ENCODE measurements around the gene EFNA2. TPM values are rescaled to one million over a fixed set of nuclear protein-coding genes. Genes with fewer than 3 reads are reported as not detected.

The EFNA2 gene
- total RNA-seq, 1 experiment from 2014 or later = 14.3 TPM

DNA sequence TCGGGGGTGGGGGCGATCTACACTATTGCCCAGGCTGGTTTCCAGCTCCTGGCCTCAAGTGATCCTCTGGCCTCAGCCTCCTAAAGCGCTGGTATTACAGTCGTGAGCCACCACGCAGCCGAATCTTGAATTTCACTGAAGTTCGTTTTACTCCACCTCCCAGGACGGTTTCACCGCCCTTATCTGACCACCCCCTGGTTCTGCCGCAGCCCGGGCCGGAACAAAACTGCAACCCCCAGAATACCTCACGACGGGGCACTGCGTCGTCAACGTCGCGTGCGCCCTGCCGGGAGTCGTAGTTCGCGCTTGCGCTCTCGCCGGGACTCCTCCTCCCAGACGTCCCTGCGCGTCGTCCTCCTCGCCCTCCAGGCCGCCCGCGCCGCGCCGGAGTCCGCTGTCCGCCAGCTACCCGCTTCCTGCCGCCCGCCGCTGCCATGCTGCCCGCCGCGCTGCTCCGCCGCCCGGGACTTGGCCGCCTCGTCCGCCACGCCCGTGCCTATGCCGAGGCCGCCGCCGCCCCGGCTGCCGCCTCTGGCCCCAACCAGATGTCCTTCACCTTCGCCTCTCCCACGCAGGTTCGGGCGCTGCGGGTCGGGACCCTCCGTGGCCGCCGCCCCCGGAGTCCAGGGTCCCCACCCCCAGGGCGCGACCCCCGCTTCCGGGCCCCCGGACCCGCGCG is 44.1 kb upstream of the EFNA2 start, which contains the start of gene ATP5F1D:
Gene ATP5F1D, plus strand, starts transcription at position 335 of the 679 bp plus-strand sequence. Its CDS starts 100 bp downstream, at position 435.
- peaks cover 6% of the 10 kb centered on the region for H3K23me2 ChIP-seq (ENCODE audit: insufficient read length, low read depth, low read length, poor library complexity, severe bottlenecking)
- no peak within 1 kb of the TSS for H4K5ac ChIP-seq (ENCODE audit: insufficient read length, low read depth, low read length)
- H3K27me3 ChIP-seq (ENCODE audit: insufficient read depth, low read length) = no peaks in the 10 kb centered on the region
- H3K14ac ChIP-seq (ENCODE audit: insufficient read depth, low read length) = no peak within 1 kb of the TSS
- peak within 1 kb of the TSS; percentile 52 for H3K4me2 ChIP-seq (ENCODE audit: insufficient read depth, insufficient read length, low read length)
- H3K9me3 Mint-ChIP-seq = no peaks in the 10 kb centered on the region; a peak in 1 of 5 replicates
- no peak within 1 kb of the TSS for H4K91ac ChIP-seq (ENCODE audit: insufficient read length, low read depth, low read length)
- H2BK5ac ChIP-seq (ENCODE audit: insufficient read length, low read length) = no peak within 1 kb of the TSS
- no peak within 1 kb of the TSS for H2BK12ac ChIP-seq (ENCODE audit: insufficient read length, low read depth, low read length)
- peak within 1 kb of the TSS; percentile 52 to 95 (median 84); a peak in 4 of 7 replicates for H3K27ac Mint-ChIP-seq
- H2AFZ ChIP-seq (ENCODE audit: low read length) = no peak within 1 kb of the TSS
- H2BK15ac ChIP-seq (ENCODE audit: low read depth, low read length) = no peak within 1 kb of the TSS
- H3K56ac ChIP-seq (ENCODE audit: insufficient read length, low read depth, low read length) = no peak within 1 kb of the TSS
- H3K9ac ChIP-seq (ENCODE audit: extremely low read depth, insufficient read length, low read length) = peak within 1 kb of the TSS; percentile 39
- no peak within 1 kb of the TSS for H3T11ph ChIP-seq (ENCODE audit: low read length)
- TF ChIP-seq, protein P1, sequence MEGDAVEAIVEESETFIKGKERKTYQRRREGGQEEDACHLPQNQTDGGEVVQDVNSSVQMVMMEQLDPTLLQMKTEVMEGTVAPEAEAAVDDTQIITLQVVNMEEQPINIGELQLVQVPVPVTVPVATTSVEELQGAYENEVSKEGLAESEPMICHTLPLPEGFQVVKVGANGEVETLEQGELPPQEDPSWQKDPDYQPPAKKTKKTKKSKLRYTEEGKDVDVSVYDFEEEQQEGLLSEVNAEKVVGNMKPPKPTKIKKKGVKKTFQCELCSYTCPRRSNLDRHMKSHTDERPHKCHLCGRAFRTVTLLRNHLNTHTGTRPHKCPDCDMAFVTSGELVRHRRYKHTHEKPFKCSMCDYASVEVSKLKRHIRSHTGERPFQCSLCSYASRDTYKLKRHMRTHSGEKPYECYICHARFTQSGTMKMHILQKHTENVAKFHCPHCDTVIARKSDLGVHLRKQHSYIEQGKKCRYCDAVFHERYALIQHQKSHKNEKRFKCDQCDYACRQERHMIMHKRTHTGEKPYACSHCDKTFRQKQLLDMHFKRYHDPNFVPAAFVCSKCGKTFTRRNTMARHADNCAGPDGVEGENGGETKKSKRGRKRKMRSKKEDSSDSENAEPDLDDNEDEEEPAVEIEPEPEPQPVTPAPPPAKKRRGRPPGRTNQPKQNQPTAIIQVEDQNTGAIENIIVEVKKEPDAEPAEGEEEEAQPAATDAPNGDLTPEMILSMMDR (conservative IDR thresholded peaks at IDR 0.05) = no peak
- WGBS (ENCODE audit: extremely low coverage, insufficient read length, low lambda C conversion rate) = no CpG with 5 or more reads among the region's 79 CpGs
- H3K27ac ChIP-seq (ENCODE audit: insufficient read length, low read depth, low read length) = no peak within 1 kb of the TSS
- H3K4ac ChIP-seq (ENCODE audit: low read depth, low read length) = no peak within 1 kb of the TSS
- no peak within 1 kb of the TSS for H3K18ac ChIP-seq (ENCODE audit: insufficient read length, low read depth, low read length)
- no peak within 1 kb of the TSS for H4K8ac ChIP-seq (replicated peaks; ENCODE audit: insufficient read length, low read depth, low read length)
- no peaks in the 10 kb centered on the region for H3K79me1 ChIP-seq (ENCODE audit: insufficient read depth, low read depth, low read length, poor library complexity, severe bottlenecking)
- H3K4me1 Mint-ChIP-seq = peaks cover 15 to 27% of the 10 kb centered on the region in 2 experiments
- no peaks in the 10 kb centered on the region; the same call in 1 of the 2 replicates for H3K79me2 ChIP-seq (ENCODE audit: insufficient read depth, low read length)
- H3K27me3 Mint-ChIP-seq (ENCODE audit: low read depth) = peaks cover 1% of the 10 kb centered on the region
- H2BK120ac ChIP-seq (ENCODE audit: low read depth, low read length, poor library complexity, severe bottlenecking) = no peak within 1 kb of the TSS
- no peak within 1 kb of the TSS for H2AK5ac ChIP-seq (ENCODE audit: insufficient read length, low read length)
- H4K20me1 ChIP-seq (ENCODE audit: control insufficient read depth, insufficient read depth, insufficient read length) = no peaks in the 10 kb centered on the region
- H3K4me3 Mint-ChIP-seq = peak within 1 kb of the TSS; percentile 85 to 92
- DNase-seq = peak; percentile 94
- peaks cover 0 to 2% (median 0%) of the 10 kb centered on the region in 3 experiments; a peak in 2 of 7 replicates for H3K36me3 Mint-ChIP-seq (ENCODE audit: insufficient read depth in 1 of 3, low read depth in 3 of 3)
- no peaks in the 10 kb centered on the region for H3K4me1 ChIP-seq (ENCODE audit: insufficient read depth, low read length)
- H2BK20ac ChIP-seq (ENCODE audit: low read depth, low read length, poor library complexity, severe bottlenecking) = no peak within 1 kb of the TSS
- no peaks in the 10 kb centered on the region for H3K9me3 ChIP-seq (ENCODE audit: control insufficient read depth, low read depth, low read length)
- H3K23ac ChIP-seq (ENCODE audit: insufficient read length, low read depth, low read length) = no peak within 1 kb of the TSS
